CD4-positive, alpha-beta T cell (primary cell): Measurements from ENCODE around the gene ERC2. TPM values are rescaled to one million over a fixed set of nuclear protein-coding genes. Genes with fewer than 3 reads are reported as not detected.
A peak's percentile ranks its signal among the peaks of the same experiment; 100 is the strongest.

Source experiments
- ATAC-seq: fragments of 200-7000 bp; cut with Tn5 transposase; one replicate; pipeline ENCODE4 v1.10.0; 2022; ENCODE audit warnings: mild to moderate bottlenecking; ENCODE audit not compliant: poor library complexity
- CTCF ChIA-PET: fragments of 350-600 bp; sonication (Branson Sonifier 250); formaldehyde crosslinking; loops from one replicate; lab custom pipeline; 2021; ENCODE audit warnings: antibody characterized with exemption, inconsistent platforms; lab: Charles Lee
- POLR2A ChIA-PET: fragments of 350-600 bp; sonication (Branson Sonifier 250); formaldehyde crosslinking; loops from one replicate; lab custom pipeline; 2021; ENCODE audit warnings: antibody characterized with exemption, inconsistent platforms; lab: Charles Lee
- DNase-seq, 14 experiments: peaks; one replicate each; pipeline ENCODE4 v3.0.0-alpha.2; 2013 to 2020; ENCODE audit warnings: mixed read lengths in 2 of 14
- H3K27ac ChIP-seq, 2 donors: one replicate each; pipeline versions ENCODE4 v1.5.1 to v1.7.0; 2013; ENCODE audit warnings: low read length in 2 of 2, low read depth in 1 of 2, mild to moderate bottlenecking in 1 of 2
- H3K27me3 ChIP-seq, 2 experiments: 1 replicate in 1 of 2; 2 replicates in 1 of 2; pipeline versions ENCODE4 v1.6.1 to v1.7.0; 2013; ENCODE audit warnings: low read length in 2 of 2, control low read depth in 1 of 2, mild to moderate bottlenecking in 1 of 2, moderate library complexity in 1 of 2; ENCODE audit not compliant: insufficient read depth in 2 of 2, control insufficient read depth in 1 of 2
- H3K36me3 ChIP-seq: one replicate; pipeline ENCODE4 v1.6.1; 2013; ENCODE audit warnings: low read length, control low read depth; ENCODE audit not compliant: insufficient read depth
- H3K4me1 ChIP-seq: one replicate; pipeline ENCODE4 v1.6.1; 2013; ENCODE audit warnings: low read length, control low read depth; ENCODE audit not compliant: insufficient read depth
- H3K4me3 ChIP-seq: one replicate; pipeline ENCODE4 v1.5.1; 2013; ENCODE audit warnings: mild to moderate bottlenecking, low read length, moderate library complexity
- H3K9me3 ChIP-seq, 2 experiments: 1 replicate in 1 of 2; 2 replicates in 1 of 2; pipeline versions ENCODE4 v1.6.1 to v1.7.0; 2013; ENCODE audit warnings: low read length in 2 of 2, mild to moderate bottlenecking in 2 of 2, control low read depth in 1 of 2, moderate library complexity in 1 of 2; ENCODE audit not compliant: control insufficient read depth in 1 of 2, insufficient read depth in 1 of 2
- H3K27ac Mint-ChIP-seq: one replicate; pipeline ENCODE4 v1.8.0; 2020; ENCODE audit warnings: mixed read lengths
- H3K27me3 Mint-ChIP-seq: one replicate; pipeline ENCODE4 v1.8.0; 2021; ENCODE audit warnings: mixed read lengths
- H3K36me3 Mint-ChIP-seq: one replicate; pipeline ENCODE4 v1.8.0; 2021; ENCODE audit warnings: low read depth, mixed read lengths
- H3K4me1 Mint-ChIP-seq: one replicate; pipeline ENCODE4 v1.8.0; 2021; ENCODE audit warnings: low read depth, mixed read lengths
- H3K4me3 Mint-ChIP-seq: one replicate; pipeline ENCODE4 v1.8.0; 2020; ENCODE audit warnings: mild to moderate bottlenecking, mixed read lengths
- H3K9me3 Mint-ChIP-seq: one replicate; pipeline ENCODE4 v1.8.0; 2020; ENCODE audit warnings: mixed read lengths
- intact Hi-C, 2 experiments: fragments of 100-400 bp; cut with DNase I in 1 of 2; cut with micrococcal nuclease in 1 of 2; formaldehyde crosslinking; loops; one replicate each; pipeline versions ENCODE4 v1.15.1 to v1.9.0; 2023 to 2025; cut with DNase I, micrococcal nuclease
- total RNA-seq, 174 experiments: library from RNA in 2 of 174; stranded (reverse) in 2 of 174; gene quantifications; one replicate each; pipeline ENCODE4 v1.2.3 and lab custom pipeline; 2021 to 2026
- TF ChIP-seq, protein P1 (sequence below): fragments of 200-600 bp; IDR thresholded peaks from one replicate; pipeline ENCODE4 v1.8.0; 2022; ENCODE audit warnings: antibody characterized with exemption, mild to moderate bottlenecking

ERC2 gene
- total RNA-seq, 2 experiments from 2014 or later: not detected

DNA sequence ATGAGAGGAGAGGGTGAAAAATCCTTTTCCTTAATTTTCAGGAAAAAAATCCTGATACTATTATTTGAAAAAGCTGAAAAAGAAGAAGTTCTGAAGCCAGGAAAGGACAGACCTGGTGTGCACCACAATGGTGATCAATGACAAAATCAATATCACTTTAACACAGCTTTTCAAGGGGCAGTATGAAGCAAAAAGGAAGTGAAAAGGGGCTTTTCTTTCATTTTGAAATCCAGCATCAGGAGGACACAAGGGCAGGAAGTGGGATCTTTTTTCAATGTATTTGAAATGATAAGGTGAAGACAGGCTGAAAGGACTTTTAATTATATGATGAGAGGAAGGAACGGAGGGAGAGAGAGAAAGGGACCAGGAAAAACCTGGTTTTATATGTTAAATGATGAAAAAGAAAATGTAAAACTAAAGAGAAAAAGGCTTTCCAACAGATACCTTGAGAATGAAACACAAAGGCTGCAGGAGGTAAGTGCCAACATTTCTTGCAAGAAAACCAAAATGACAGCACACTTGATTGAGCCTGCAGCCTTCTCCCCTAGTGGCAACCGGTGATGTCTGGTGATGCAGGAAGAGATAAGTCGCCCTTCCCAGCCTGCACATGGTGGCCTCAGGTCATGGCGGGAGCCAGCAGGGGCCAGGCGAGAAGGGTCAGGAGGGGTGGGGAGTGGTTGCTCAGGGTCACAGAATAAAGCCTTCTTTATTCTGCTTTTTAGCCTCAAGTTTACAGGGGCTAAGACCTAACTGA, 744.4 kb downstream of the ERC2 start:
- H3K9me3 Mint-ChIP-seq: no peaks in the 10 kb centered on the region
- no peaks in the 10 kb centered on the region for H3K9me3 ChIP-seq
- DNase-seq (no peak), ATAC-seq (no peak)
- H3K27me3 Mint-ChIP-seq: peaks cover 20% of the 10 kb centered on the region
- H3K4me3 Mint-ChIP-seq: no peak overlapping the region
- TF ChIP-seq, protein P1, sequence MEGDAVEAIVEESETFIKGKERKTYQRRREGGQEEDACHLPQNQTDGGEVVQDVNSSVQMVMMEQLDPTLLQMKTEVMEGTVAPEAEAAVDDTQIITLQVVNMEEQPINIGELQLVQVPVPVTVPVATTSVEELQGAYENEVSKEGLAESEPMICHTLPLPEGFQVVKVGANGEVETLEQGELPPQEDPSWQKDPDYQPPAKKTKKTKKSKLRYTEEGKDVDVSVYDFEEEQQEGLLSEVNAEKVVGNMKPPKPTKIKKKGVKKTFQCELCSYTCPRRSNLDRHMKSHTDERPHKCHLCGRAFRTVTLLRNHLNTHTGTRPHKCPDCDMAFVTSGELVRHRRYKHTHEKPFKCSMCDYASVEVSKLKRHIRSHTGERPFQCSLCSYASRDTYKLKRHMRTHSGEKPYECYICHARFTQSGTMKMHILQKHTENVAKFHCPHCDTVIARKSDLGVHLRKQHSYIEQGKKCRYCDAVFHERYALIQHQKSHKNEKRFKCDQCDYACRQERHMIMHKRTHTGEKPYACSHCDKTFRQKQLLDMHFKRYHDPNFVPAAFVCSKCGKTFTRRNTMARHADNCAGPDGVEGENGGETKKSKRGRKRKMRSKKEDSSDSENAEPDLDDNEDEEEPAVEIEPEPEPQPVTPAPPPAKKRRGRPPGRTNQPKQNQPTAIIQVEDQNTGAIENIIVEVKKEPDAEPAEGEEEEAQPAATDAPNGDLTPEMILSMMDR: no peak
- ChIA-PET CTCF (no interaction called here), POLR2A (no interaction called here)
- H3K4me1 Mint-ChIP-seq: no peaks in the 10 kb centered on the region
- H3K4me3 ChIP-seq: no peak overlapping the region
- no peaks in the 10 kb centered on the region for H3K36me3 Mint-ChIP-seq
- no peak overlapping the region for H3K27ac ChIP-seq
- H3K27me3 ChIP-seq: no peaks in the 10 kb centered on the region
- no peaks in the 10 kb centered on the region for H3K4me1 ChIP-seq
- no peaks in the 10 kb centered on the region for H3K36me3 ChIP-seq
- intact Hi-C loops: loop anchor here in 1 of 2 experiments (10.0 kb wide), 1 partner anchor 239 kb away; the partner anchor contains the start of gene WNT5A
- H3K27ac Mint-ChIP-seq: no peak overlapping the region

DNA sequence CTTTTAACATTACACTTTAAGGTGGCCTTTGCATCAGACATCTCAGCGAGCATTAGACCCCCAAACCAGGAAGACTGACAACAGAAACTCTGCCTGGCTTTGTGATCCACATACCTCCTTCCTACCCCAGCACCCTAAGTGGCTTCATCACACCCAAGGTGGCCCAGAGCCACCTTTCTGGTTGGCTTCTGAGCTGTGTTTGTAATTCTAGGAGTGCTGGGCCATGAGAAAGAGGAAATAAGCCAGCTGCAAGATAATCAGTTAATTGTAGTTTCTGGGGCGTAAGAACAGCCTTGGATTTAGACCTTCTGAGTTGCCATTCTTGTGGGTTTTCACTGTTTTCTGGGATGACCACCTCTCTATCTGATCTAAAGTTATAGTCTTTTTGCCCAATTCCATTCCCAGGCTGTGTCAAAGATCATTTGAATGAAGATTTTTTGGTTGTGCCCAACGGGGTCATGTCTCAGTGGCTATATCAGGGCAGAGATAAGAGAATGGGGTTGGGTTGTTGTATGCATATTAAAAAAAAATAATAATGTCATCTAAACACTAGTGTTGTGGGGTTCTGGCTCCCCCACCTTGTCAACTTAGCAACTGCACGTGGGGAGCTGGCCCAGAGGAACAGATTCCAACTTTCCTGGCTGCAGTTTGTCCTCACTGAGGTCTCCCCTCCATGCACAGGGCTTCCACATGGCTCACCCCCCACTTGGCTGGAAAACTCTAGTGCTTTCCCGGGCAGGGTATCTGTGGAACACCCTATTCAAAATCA, 746.4 kb downstream of the ERC2 start:
- H3K4me1 Mint-ChIP-seq: no peaks in the 10 kb centered on the region
- H3K9me3 Mint-ChIP-seq: no peaks in the 10 kb centered on the region
- H3K27ac Mint-ChIP-seq: no peak overlapping the region
- intact Hi-C loops: loop anchor here in 1 of 2 experiments (10.0 kb wide), 1 partner anchor 237 kb away; the partner anchor contains the start of gene WNT5A
- ChIA-PET CTCF (no interaction called here), POLR2A (no interaction called here)
- TF ChIP-seq, protein P1: no peak
- no peaks in the 10 kb centered on the region for H3K36me3 Mint-ChIP-seq
- no peak overlapping the region for H3K4me3 Mint-ChIP-seq
- H3K9me3 ChIP-seq: no peaks in the 10 kb centered on the region
- no peak overlapping the region for H3K27ac ChIP-seq
- peaks cover 20% of the 10 kb centered on the region for H3K27me3 Mint-ChIP-seq
- H3K27me3 ChIP-seq: no peaks in the 10 kb centered on the region
- no peaks in the 10 kb centered on the region for H3K36me3 ChIP-seq
- ATAC-seq: no peak
- peak in 1 of 14 experiments; percentile 8 for DNase-seq
- no peaks in the 10 kb centered on the region for H3K4me1 ChIP-seq
- H3K4me3 ChIP-seq: no peak overlapping the region

DNA sequence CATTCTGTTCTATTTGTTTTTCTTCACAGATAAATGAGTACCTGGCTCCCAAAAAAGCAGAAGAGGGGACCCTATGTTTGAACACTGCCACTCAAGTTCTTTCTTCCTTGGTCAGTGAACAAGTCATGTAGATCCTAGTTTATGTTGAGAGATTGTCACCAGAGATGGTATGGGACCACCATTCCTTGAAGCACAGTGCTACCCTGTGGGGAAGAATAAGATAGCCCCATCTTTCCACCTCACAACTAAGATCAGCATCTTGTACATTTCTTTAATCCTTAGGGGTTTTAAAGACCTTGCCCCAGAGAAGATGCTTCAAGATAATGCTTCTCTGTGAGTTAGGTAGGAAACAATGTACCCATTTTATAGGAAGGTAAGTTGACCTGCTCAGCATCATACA, 747.7 kb downstream of the ERC2 start:
- H3K4me3 ChIP-seq: no peak overlapping the region
- no peak overlapping the region for H3K27ac Mint-ChIP-seq
- DNase-seq: no peak
- no peak overlapping the region for H3K4me3 Mint-ChIP-seq
- H3K9me3 ChIP-seq: no peaks in the 10 kb centered on the region
- TF ChIP-seq, protein P1: no peak
- intact Hi-C loops: loop anchor here in 1 of 2 experiments (10.0 kb wide), 1 partner anchor 236 kb away; the partner anchor contains the start of gene WNT5A
- H3K36me3 Mint-ChIP-seq: no peaks in the 10 kb centered on the region
- no peaks in the 10 kb centered on the region for H3K4me1 Mint-ChIP-seq
- no peaks in the 10 kb centered on the region for H3K9me3 Mint-ChIP-seq
- ChIA-PET CTCF (no interaction called here), POLR2A (no interaction called here)
- no peak overlapping the region for H3K27ac ChIP-seq
- peaks cover 25% of the 10 kb centered on the region for H3K27me3 Mint-ChIP-seq
- ATAC-seq: no peak
- H3K4me1 ChIP-seq: no peaks in the 10 kb centered on the region
- H3K36me3 ChIP-seq: no peaks in the 10 kb centered on the region
- no peaks in the 10 kb centered on the region for H3K27me3 ChIP-seq
